Measurements from ENCODE around the gene HOXD12. TPM values are rescaled to one million over a fixed set of nuclear protein-coding genes. Genes with fewer than 3 reads are reported as not detected.
A peak's percentile ranks its signal among the peaks of the same experiment; 100 is the strongest.

HOXD12 gene
- total and polyA plus RNA-seq, 5 experiments from 2014 or later, result not detected

DNA sequence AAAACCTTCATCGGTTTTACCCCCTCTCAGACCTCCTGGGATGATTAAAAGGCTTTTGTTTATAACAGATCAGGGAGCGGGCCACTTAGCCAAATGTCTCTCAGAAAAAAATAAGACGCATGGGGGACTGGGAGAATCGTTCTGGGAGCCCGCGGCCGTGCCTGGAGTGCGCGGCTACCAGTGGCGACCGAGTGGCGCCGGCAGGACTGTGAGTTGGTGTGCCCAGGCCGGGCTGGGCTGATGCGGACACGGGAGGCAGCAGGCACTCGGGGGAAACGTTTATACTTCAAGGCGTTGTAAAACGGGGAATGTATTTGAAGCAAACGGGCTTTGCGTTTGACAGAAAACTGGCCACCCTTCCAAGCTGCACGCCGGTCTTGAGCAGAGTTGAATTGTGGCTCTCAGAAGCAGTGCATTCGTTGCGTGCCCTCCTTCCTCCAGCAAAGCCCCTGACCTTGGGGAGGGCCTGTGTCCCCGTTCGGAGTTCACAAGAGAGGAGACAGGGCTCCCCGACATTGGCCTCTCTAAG is 12.3 kb downstream of the HOXD12 start:
- H3K4me1 Mint-ChIP-seq, result peaks cover 7 to 17% (median 10%) of the 10 kb centered on the region in 4 donors

DNA sequence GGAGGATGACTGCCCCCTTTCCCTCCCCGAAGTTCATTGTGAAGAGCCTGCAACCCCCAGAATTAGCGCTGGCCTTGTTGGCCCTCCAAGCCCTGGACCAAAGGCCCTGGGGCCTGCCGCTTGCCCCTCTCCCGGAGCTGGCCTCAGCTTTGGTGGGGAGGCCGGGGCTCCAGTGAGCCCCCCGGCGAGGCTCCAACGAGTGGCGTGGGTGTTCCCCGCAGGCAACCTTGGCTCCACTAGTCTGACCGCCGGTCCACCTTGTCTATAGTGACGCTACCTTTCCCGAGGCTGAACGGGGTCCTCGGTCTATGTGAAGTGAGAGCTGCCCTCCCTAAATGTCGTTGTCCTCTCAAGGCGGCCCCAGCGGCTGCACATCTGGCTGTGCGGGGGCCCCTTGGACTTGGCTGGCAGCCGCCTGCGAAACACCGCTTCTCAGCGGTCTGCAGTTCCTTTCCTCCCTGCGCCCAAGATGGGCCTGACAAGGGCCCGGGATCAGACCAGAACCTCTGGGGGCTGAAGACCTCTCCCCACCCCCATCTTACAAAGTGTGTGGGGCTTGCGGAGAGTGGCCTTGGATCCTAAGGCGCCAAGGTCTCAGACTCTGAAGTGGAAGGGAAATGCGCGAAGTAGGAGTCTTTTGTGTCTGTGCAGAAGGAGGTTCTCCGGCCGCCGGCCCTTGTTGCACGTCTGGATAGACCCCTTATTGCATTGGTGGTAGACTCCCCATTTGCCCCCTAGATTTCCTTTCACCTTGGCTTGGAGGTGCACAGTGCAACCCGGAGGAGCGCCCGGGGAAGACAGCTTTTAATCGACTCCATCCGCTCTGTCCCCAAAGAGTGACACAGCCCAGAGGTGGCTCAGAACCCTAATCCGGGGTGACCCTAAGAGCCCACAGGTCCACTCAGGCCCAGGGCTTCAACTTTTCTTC is 13.0 kb downstream of the HOXD12 start:
- peaks cover 5 to 17% (median 7%) of the 10 kb centered on the region in 4 donors for H3K4me1 Mint-ChIP-seq
- H3K36me3 Mint-ChIP-seq, result peaks cover 6 to 42% (median 6%) of the 10 kb centered on the region in 3 donors
- no peak for ATAC-seq
- POLR2A ChIA-PET, result interaction anchor here (0.7 to 1.6 kb wide), 2 partner anchors 30 to 770 kb away, joined by 4 read pairs; no protein-coding TSS in a partner anchor
- H3K9me3 Mint-ChIP-seq, result peaks cover 0 to 64% (median 14%) of the 10 kb centered on the region in 9 donors
- no peak for DNase-seq
- peaks cover 48 to 92% (median 75%) of the 10 kb centered on the region in 5 donors for H3K27me3 Mint-ChIP-seq
- peak overlapping the region in 2 of 10 donors; percentile 85 to 91 for H3K27ac Mint-ChIP-seq
- H3K4me3 Mint-ChIP-seq, result peak overlapping the region in 5 of 10 donors; percentile 34 to 58 (median 45)

More for the DNA sequence above, 12.3 kb downstream of the HOXD12 start:
- peaks cover 2 to 40% (median 6%) of the 10 kb centered on the region in 3 donors for H3K36me3 Mint-ChIP-seq
- H3K9me3 Mint-ChIP-seq, result peaks cover 0 to 60% (median 13%) of the 10 kb centered on the region in 9 donors
- peaks cover 44 to 85% (median 73%) of the 10 kb centered on the region in 5 donors for H3K27me3 Mint-ChIP-seq
- H3K4me3 Mint-ChIP-seq, result peak overlapping the region in 3 of 10 donors; percentile 33 to 45 (median 34)
- H3K27ac Mint-ChIP-seq, result peak overlapping the region in 3 of 10 donors; percentile 8 to 85 (median 80)
- DNase-seq (no peak), ATAC-seq (no peak)
- POLR2A ChIA-PET, result interaction anchor here (0.7 kb wide), 1 partner anchor 771 kb away, joined by 4 read pairs; no protein-coding TSS in a partner anchor

DNA sequence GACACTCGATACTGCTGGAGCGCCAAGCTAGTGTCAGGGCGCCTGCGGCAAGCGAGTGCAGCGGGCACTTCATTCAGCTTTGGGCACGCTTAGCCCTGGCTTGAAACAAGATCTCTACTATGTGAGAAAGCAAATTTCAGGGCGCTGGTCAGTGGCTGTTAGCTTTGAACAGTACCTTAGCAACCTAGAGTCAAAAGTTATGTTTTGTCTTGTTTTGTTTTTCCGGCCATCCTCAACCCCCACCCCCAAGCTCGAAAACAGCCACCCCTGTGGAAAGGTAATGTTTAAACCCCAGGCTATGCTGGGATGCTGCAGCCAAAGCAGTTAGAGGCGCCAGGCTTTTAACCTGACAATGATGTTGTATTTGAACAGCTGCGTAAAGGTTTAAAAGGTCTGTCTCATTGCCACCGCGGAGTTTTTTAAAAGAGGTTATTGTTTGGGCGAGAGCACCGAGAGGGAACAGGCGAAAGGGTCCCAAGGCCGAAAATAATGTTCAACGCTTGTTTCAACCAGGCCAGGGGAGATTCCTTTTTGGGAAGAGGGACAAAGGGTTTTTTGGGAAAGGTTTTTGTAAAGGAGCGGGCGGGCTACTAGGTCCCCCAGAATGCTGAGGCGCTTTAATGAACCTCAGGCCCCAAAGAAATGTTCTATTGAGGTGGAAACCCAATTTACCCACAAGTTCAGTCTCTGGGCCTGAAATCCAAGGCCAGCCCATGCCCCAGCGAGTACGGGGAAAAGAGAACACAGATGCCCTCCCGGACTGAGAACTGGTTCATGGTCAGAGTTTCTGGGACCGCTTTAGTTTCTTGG is 14.7 kb downstream of the HOXD12 start:
- peaks cover 0 to 66% (median 19%) of the 10 kb centered on the region in 9 donors for H3K9me3 Mint-ChIP-seq
- no peak for ATAC-seq
- peaks cover 8 to 43% (median 9%) of the 10 kb centered on the region in 3 donors for H3K36me3 Mint-ChIP-seq
- peaks cover 1 to 13% (median 8%) of the 10 kb centered on the region in 4 donors for H3K4me1 Mint-ChIP-seq
- H3K27ac Mint-ChIP-seq, result peak overlapping the region in 1 of 10 donors; percentile 7
- peak overlapping the region in 1 of 10 donors; percentile 29 for H3K4me3 Mint-ChIP-seq
- H3K27me3 Mint-ChIP-seq, result peaks cover 59 to 98% (median 84%) of the 10 kb centered on the region in 5 donors
- POLR2A ChIA-PET, result interaction anchor here (1.6 kb wide), 1 partner anchor 32 kb away, joined by 4 read pairs; no protein-coding TSS in a partner anchor
- DNase-seq, result no peak

DNA sequence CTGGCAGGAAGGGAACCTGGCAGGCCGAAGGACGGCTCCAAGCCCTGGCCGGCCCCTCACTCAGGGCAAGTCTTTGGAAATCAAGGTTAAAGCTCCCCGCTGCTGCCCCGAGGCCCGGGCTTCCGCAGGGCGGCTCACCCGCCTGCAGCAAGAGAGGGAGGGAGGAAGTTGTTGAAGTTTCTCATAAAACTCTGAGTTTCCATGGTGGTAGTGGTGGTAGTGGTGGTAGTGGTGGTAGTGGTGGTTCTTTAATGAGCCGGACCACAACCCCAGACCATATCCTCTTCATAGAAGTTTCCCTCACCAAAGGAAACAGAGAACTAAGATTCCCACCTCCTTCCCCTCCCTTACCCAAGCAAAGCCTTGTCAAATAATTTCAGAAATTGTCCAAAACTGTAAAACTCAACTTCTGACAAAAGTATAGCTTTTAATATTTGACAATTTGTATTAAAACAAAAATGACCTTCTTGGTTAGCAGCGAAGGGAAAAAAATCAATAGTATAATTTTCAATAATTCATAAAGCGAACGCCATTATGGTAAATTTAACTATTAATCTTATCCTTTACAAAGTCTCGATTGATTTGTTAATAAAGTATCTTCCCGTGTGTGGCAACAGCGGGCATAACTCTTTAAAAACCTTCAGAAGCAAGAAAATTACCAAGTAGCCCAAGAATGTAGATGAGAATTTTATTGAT is 15.5 kb downstream of the HOXD12 start:
- Mint-ChIP-seq H3K9me3 (peaks cover 0 to 64% (median 21%) of the 10 kb centered on the region in 9 donors), H3K27me3 (peaks cover 59 to 98% (median 85%) of the 10 kb centered on the region in 5 donors), H3K4me1 (peaks cover 0 to 11% (median 7%) of the 10 kb centered on the region in 4 donors), H3K4me3 (no peak overlapping the region), H3K36me3 (peaks cover 5 to 35% (median 8%) of the 10 kb centered on the region in 3 donors), H3K27ac (no peak overlapping the region)
- ATAC-seq (no peak), DNase-seq (no peak)
- POLR2A ChIA-PET, result no interaction called here

DNA sequence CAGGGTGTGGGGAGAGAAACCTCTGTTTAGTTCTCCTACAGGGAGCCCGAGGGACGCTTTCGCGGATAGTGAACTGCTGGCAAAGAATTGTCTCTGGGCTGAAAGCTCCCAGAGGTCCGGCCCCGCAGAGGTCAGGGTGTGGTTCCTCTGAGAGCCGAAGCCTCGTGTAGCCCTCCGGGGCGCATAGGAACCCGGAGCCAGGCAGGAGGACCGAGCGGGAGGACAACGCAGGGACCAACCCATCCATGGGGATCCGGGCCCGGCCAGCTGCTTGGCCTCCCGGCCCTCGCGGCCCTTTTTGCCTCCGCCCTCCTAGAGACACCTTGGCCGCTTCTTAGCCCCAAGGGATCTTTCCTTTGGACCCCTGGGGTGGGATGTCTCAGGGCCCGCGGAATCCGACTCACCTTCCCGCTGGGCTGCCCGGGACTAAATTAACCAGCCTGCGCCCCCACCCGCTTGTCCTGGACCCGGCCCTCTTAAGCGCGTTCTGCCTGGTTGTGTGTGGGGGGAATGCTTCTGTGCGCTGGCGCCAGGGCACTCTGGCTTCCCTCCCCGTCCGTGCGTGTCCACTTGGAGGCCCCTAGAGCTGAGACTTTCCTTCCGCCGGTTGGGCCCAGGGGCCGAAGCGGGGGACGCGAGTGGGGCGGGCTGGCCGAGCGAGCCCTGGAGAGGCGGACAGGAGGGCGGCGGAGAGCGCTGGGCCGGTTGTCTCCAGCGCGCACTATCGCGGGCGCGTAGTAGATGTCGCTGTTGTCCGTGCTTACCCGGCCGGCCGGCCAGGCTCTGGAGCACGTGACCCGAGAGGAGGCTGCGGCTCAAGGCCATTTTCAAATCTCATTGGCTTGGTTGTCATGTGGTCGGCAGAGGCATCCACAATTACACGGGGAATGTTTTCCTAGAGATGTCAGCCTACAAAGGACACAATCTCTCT is 16.6 kb downstream of the HOXD12 start, which contains the start of gene HOXD10:
Gene HOXD10, plus strand, starts transcription at position 896 of the 931 bp plus-strand sequence. CDS start 56 bp downstream, outside the sequence.
- H3K9me3 Mint-ChIP-seq, result peaks cover 0 to 67% (median 21%) of the 10 kb centered on the region in 9 donors
- H3K4me3 Mint-ChIP-seq, result peak within 1 kb of the TSS in 1 of 10 donors; percentile 25
- peak within 1 kb of the TSS in 1 of 10 donors; percentile 82 for H3K27ac Mint-ChIP-seq

DNA sequence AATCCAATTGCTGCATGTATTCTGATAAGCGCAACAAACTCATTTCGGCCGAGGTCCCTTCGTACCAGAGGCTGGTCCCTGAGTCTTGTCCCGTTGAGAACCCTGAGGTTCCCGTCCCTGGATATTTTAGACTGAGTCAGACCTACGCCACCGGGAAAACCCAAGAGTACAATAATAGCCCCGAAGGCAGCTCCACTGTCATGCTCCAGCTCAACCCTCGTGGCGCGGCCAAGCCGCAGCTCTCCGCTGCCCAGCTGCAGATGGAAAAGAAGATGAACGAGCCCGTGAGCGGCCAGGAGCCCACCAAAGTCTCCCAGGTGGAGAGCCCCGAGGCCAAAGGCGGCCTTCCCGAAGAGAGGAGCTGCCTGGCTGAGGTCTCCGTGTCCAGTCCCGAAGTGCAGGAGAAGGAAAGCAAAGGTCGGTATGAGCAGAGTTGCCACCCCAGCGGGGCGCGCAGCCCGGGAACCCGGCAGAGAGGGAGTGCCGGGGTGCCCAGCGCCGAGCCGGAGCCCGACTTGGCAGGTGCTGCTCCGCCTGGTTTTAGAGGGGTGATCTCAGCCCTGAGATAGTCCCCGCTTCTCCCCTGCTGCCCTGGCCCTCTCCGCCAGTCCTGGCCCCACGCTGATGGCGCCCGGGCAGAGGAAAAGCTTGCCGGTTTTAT is 17.7 kb downstream of the HOXD12 start:
- Mint-ChIP-seq H3K36me3 (peaks cover 6 to 30% (median 8%) of the 10 kb centered on the region in 3 donors), H3K27ac (peak overlapping the region in 1 of 10 donors; percentile 82), H3K9me3 (peaks cover 0 to 64% (median 21%) of the 10 kb centered on the region in 9 donors), H3K4me1 (peaks cover 0 to 8% (median 6%) of the 10 kb centered on the region in 4 donors), H3K4me3 (no peak overlapping the region), H3K27me3 (peaks cover 57 to 94% (median 79%) of the 10 kb centered on the region in 5 donors)
- no peak for DNase-seq
- ATAC-seq, result no peak
- POLR2A ChIA-PET, result no interaction called here

More for the DNA sequence above, 16.6 kb downstream of the HOXD12 start, which contains the start of gene HOXD10:
- POLR2A ChIA-PET, result no interaction called here
- H3K36me3 Mint-ChIP-seq, result peaks cover 7 to 30% (median 8%) of the 10 kb centered on the region in 3 donors
- peaks cover 59 to 98% (median 85%) of the 10 kb centered on the region in 5 donors for H3K27me3 Mint-ChIP-seq
- peaks cover 0 to 9% (median 7%) of the 10 kb centered on the region in 4 donors for H3K4me1 Mint-ChIP-seq
- ATAC-seq, result no peak
- DNase-seq, result no peak

DNA sequence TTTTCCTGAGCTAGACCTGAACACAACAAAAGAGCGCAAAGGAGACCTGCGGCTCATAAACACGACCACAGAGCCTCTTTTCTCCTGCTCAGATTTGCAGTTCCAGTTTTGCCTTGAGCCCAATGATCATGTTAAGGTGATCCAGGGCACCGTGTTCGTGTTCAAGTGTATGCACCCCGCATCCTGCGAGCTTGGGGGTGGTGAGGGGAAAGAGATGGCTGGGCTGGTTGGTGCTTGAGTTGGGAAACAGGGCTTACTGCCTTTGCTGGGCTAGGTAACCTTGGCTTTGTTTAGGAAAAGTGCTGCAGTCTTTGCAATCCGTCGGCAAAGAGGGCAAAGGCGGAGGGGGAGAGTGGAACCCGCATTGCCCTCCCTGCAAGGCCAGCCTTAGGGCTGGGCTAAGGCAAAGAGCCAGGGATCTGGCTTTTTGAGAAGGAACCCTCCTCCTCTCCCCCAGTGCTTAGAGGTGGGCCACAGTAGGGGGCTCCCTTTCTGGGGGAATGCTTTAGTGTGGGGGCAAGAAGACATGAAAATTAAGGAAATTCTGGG is 18.3 kb downstream of the HOXD12 start:
- Mint-ChIP-seq H3K4me3 (peak overlapping the region in 2 of 10 donors; percentile 26 to 40), H3K27me3 (peaks cover 57 to 88% (median 75%) of the 10 kb centered on the region in 5 donors), H3K4me1 (peaks cover 2 to 8% (median 7%) of the 10 kb centered on the region in 4 donors), H3K9me3 (peaks cover 0 to 61% (median 21%) of the 10 kb centered on the region in 9 donors), H3K36me3 (peaks cover 6 to 30% (median 8%) of the 10 kb centered on the region in 3 donors), H3K27ac (peak overlapping the region in 3 of 10 donors; percentile 53 to 91 (median 58))
- POLR2A ChIA-PET, result no interaction called here
- ATAC-seq (no peak), DNase-seq (no peak)

DNA sequence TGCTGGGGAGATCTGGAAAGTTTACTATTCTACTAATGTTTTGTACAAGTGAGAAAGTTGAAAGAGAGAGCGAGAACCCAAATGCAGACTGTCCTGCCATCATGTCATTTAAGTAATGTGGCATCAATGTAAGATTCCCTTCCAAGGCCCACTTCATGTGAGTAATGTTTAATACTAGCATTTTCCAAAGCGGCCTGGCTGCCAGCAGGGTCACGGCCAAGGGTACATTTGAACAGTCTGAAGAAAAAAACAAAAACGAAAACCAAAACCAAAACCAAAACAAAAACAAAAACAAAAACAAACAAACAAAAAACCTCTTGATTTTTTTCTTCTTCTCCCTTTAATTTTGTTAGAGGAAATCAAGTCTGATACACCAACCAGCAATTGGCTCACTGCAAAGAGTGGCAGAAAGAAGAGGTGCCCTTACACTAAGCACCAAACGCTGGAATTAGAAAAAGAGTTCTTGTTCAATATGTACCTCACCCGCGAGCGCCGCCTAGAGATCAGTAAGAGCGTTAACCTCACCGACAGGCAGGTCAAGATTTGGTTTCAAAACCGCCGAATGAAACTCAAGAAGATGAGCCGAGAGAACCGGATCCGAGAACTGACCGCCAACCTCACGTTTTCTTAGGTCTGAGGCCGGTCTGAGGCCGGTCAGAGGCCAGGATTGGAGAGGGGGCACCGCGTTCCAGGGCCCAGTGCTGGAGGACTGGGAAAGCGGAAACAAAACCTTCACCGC is 19.2 kb downstream of the HOXD12 start:
- ATAC-seq (no peak), DNase-seq (no peak)
- POLR2A ChIA-PET, result no interaction called here
- peak overlapping the region in 2 of 10 donors; percentile 58 to 78 for H3K27ac Mint-ChIP-seq
- peak overlapping the region in 1 of 10 donors; percentile 71 for H3K4me3 Mint-ChIP-seq
- H3K36me3 Mint-ChIP-seq, result peaks cover 6 to 23% (median 8%) of the 10 kb centered on the region in 3 donors
- peaks cover 0 to 53% (median 19%) of the 10 kb centered on the region in 9 donors for H3K9me3 Mint-ChIP-seq
- H3K27me3 Mint-ChIP-seq, result peaks cover 53 to 85% (median 70%) of the 10 kb centered on the region in 5 donors
- H3K4me1 Mint-ChIP-seq, result peaks cover 6 to 14% (median 10%) of the 10 kb centered on the region in 4 donors

DNA sequence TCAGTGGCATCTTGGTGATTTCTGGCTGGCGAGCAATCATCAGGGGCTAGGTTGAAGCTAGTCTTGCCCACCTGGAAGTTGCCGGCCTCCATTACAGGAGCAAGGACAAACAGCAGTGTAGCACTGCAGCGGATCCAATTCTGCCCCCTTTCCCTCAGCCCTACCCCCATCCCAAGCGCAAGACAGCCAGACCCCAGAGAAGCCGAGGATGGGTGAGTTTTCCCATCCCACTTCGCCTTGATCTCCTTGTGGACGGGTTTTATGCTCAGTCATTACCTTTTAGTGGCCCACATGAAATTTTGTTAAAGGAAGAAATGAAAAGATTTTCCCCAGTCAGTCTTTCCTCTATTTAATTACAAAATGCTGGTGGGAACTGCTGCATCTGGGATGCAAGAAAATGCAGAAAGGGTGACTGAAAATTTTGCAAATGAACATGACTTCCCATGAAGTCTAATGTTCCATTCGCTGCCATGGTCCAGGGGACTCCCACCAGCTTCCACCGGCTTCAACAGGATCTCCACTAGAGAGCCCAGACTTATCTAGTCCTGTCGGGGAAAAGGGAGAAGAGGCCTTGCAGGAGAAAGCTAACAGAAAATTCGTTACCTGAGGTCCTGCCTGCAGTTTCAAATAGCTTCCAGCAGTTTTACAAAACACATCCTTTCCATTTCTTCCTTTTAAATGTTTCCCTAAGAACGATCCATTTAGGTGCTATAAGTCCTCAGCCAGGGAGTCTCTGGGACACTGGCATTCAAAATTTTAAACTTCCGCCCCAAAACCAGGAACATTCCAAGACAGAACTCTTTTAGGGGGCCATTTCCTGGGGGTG is 21.0 kb downstream of the HOXD12 start:
- peak overlapping the region in 2 of 10 donors; percentile 14 to 20 for H3K4me3 Mint-ChIP-seq
- H3K27ac Mint-ChIP-seq, result peak overlapping the region in 1 of 10 donors; percentile 16
- POLR2A ChIA-PET, result no interaction called here
- peaks cover 9 to 16% (median 13%) of the 10 kb centered on the region in 4 donors for H3K4me1 Mint-ChIP-seq
- peaks cover 51 to 87% (median 75%) of the 10 kb centered on the region in 5 donors for H3K27me3 Mint-ChIP-seq
- peaks cover 0 to 41% (median 18%) of the 10 kb centered on the region in 9 donors for H3K9me3 Mint-ChIP-seq
- ATAC-seq (no peak), DNase-seq (no peak)
- H3K36me3 Mint-ChIP-seq, result peaks cover 8 to 12% (median 10%) of the 10 kb centered on the region in 3 donors

Measured in naive thymus-derived CD8-positive, alpha-beta T cell (primary cell).